B cell (primary cell): ENCODE measurements around the gene ELP2. TPM values are rescaled to one million over a fixed set of nuclear protein-coding genes. Genes with fewer than 3 reads are reported as not detected.
"Not testable (repeated sequence)": the region's sequence is repeated elsewhere in the genome, so short reads cannot be mapped to it uniquely, and the experiment has no call there.

Experiments
- ATAC-seq: fragments of 200-7000 bp; cut with Tn5 transposase; one replicate; pipeline ENCODE4 v1.10.0; 2021; ENCODE audit warnings: low read depth, mild to moderate bottlenecking, moderate number of reproducible peaks, moderate library complexity
- CTCF ChIA-PET: fragments of 350-600 bp; sonication (Branson Sonifier 250); formaldehyde crosslinking; loops from one replicate; lab custom pipeline; 2021; ENCODE audit warnings: antibody characterized with exemption, inconsistent platforms; lab: Charles Lee
- POLR2A ChIA-PET: fragments of 350-600 bp; sonication (Branson Sonifier 250); formaldehyde crosslinking; loops from one replicate; lab custom pipeline; 2021; ENCODE audit warnings: antibody characterized with exemption; lab: Charles Lee
- DNase-seq: peaks from one replicate; pipeline ENCODE4 v3.0.0; 2013
- H2AFZ ChIP-seq: 2 replicates; pipeline ENCODE4 v1.6.1; 2012; ENCODE audit warnings: mild to moderate bottlenecking, low read depth, low read length; ENCODE audit not compliant: insufficient read depth, poor library complexity, severe bottlenecking
- H3K27ac ChIP-seq, 2 donors: 1 replicate in 1 of 2; 2 replicates in 1 of 2; pipeline ENCODE4 v1.5.1; 2012 to 2013; ENCODE audit warnings: low read length in 2 of 2, mild to moderate bottlenecking in 2 of 2, moderate library complexity in 1 of 2
- H3K27me3 ChIP-seq, 4 experiments: fragments of 200-600 bp in 1 of 4; sonication (generic) in 1 of 4; replicated peaks in 1 of 4; 1 replicate in 2 of 4; 2 replicates in 2 of 4; pipeline versions ENCODE4 v1.6.1 to v1.7.0; 2013 to 2016; ENCODE audit warnings: low read length in 3 of 4, mild to moderate bottlenecking in 2 of 4, mixed read lengths in 1 of 4, moderate library complexity in 1 of 4; ENCODE audit not compliant: insufficient read depth in 4 of 4, control insufficient read depth in 3 of 4; ENCODE audit errors: control extremely low read depth in 1 of 4
- H3K36me3 ChIP-seq, 2 experiments: replicated peaks in 1 of 2; 1 replicate in 1 of 2; 2 replicates in 1 of 2; pipeline versions ENCODE4 v1.6.1 to v1.7.1; 2013; ENCODE audit warnings: low read length in 1 of 2; ENCODE audit not compliant: insufficient read depth in 2 of 2, control insufficient read depth in 1 of 2; ENCODE audit errors: control extremely low read depth in 1 of 2, extremely low read depth in 1 of 2
- H3K4me1 ChIP-seq, 2 donors: fragments of 200-600 bp in 1 of 2; sonication (generic) in 1 of 2; 1 replicate in 1 of 2; 2 replicates in 1 of 2; pipeline versions ENCODE4 v1.5.1 to v1.6.1; 2013 to 2017; ENCODE audit warnings: low read length in 2 of 2; ENCODE audit not compliant: control insufficient read depth in 2 of 2, insufficient read depth in 2 of 2
- H3K4me2 ChIP-seq: replicated peaks from 2 replicates; pipeline ENCODE3; 2012; ENCODE audit warnings: mild to moderate bottlenecking, low read depth, low read length; ENCODE audit not compliant: poor library complexity, severe bottlenecking
- H3K4me3 ChIP-seq, 5 experiments: fragments of 200-600 bp in 1 of 5; sonication (generic) in 1 of 5; 1 replicate in 3 of 5; 2 replicates in 2 of 5; pipeline versions ENCODE4 v1.5.1 to v1.7.0; 2011 to 2016; ENCODE audit warnings: low read length in 4 of 5, mild to moderate bottlenecking in 4 of 5, low read depth in 2 of 5, control low read depth in 1 of 5, moderate library complexity in 1 of 5; ENCODE audit not compliant: insufficient read depth in 1 of 5; ENCODE audit errors: control extremely low read depth in 1 of 5, extremely low read depth in 1 of 5
- H3K79me2 ChIP-seq: fragments of 200-600 bp; sonication (generic); one replicate; pipeline ENCODE4 v1.6.0; 2016; ENCODE audit warnings: low read length; ENCODE audit not compliant: control insufficient read depth, insufficient read depth
- H3K9ac ChIP-seq: fragments of 200-600 bp; sonication (generic); 2 replicates; pipeline ENCODE4 v1.6.1; 2017; ENCODE audit warnings: mild to moderate bottlenecking, low read length, moderate library complexity
- H3K9me3 ChIP-seq, 3 donors: one replicate each; pipeline versions ENCODE4 v1.6.1 to v1.7.1; 2013; ENCODE audit warnings: low read length in 2 of 3; ENCODE audit not compliant: control insufficient read depth in 2 of 3, insufficient read depth in 1 of 3; ENCODE audit errors: control extremely low read depth in 1 of 3
- H4K20me1 ChIP-seq: 2 replicates; pipeline ENCODE4 v1.6.0; 2012; ENCODE audit warnings: mild to moderate bottlenecking, low read length; ENCODE audit not compliant: insufficient read depth, control insufficient read depth, poor library complexity, severe bottlenecking
- H3K27ac Mint-ChIP-seq: one replicate; pipeline ENCODE4 v1.8.0; 2021; ENCODE audit warnings: mixed read lengths
- H3K27me3 Mint-ChIP-seq: one replicate; pipeline ENCODE4 v1.8.0; 2021; ENCODE audit warnings: mixed read lengths
- H3K4me1 Mint-ChIP-seq: one replicate; pipeline ENCODE4 v1.8.0; 2021; ENCODE audit warnings: mixed read lengths
- H3K4me3 Mint-ChIP-seq: one replicate; pipeline ENCODE4 v1.8.0; 2021; ENCODE audit warnings: mixed read lengths
- H3K9me3 Mint-ChIP-seq: one replicate; pipeline ENCODE4 v1.8.0; 2022; ENCODE audit warnings: mixed read lengths; ENCODE audit not compliant: insufficient read depth
- EZH2 ChIP-seq: IDR thresholded peaks from 2 replicates; pipeline ENCODE4 v1.6.1; 2012; ENCODE audit warnings: borderline replicate concordance, low read depth, mild to moderate bottlenecking, moderate library complexity, low read length; ENCODE audit not compliant: insufficient read depth, poor library complexity, severe bottlenecking
- WGBS: methylation state at CpG from one replicate; pipeline ENCODE4 v1.1.5; 2013; ENCODE audit warnings: missing lambda C conversion rate; ENCODE audit not compliant: insufficient coverage; 5-methylcytosine and 5-hydroxymethylcytosine counted together
- intact Hi-C: fragments of 100-400 bp; cut with micrococcal nuclease; formaldehyde crosslinking; loops from one replicate; pipeline ENCODE4 v1.10.0; 2022
- polyA plus RNA-seq: library from polyadenylated mRNA; depleted of rRNA; stranded (reverse); fragments of >200 nt; gene quantifications from 2 replicates; pipeline ENCODE4 v1.2.3, GENCODE V29; 2012
- total RNA-seq, 2 donors: library from RNA; stranded (reverse); fragments of 120-200 nt in 1 of 2; gene quantifications; 1 replicate in 1 of 2; 2 replicates in 1 of 2; pipeline versions ENCODE4 v1.2.3 to v1.2.4, GENCODE V29; 2013 to 2022
- TF ChIP-seq, protein P1 (sequence below): fragments of 200-600 bp; IDR thresholded peaks from one replicate; pipeline ENCODE4 v1.8.0; 2022; ENCODE audit warnings: antibody characterized with exemption, mild to moderate bottlenecking

Gene ELP2
- total and polyA plus RNA-seq, 2 donors (not counting 1 experiment from before 2014, with no cell fraction given) = 45.7 to 137 TPM

GRCh38 chr18:36207303-36207702, 77.6 kb downstream of the ELP2 start:
- Histone ChIP-seq H3K79me2 (no peaks in the 10 kb centered on the region), H3K4me1 (no peaks in the 10 kb centered on the region), H3K4me2 (no peak overlapping the region), H4K20me1 (no peaks in the 10 kb centered on the region), H3K36me3 (no peaks in the 10 kb centered on the region), H3K27me3 (no peaks in the 10 kb centered on the region), H3K9me3 (peaks cover 0 to 1% (median 0%) of the 10 kb centered on the region in 3 donors), H3K27ac (no peak overlapping the region), H3K9ac (no peak overlapping the region), H2AFZ (no peak overlapping the region), H3K4me3 (no peak overlapping the region)
- peaks cover 5% of the 10 kb centered on the region for H3K4me1 Mint-ChIP-seq
- peaks cover 8% of the 10 kb centered on the region for H3K27me3 Mint-ChIP-seq
- no peaks in the 10 kb centered on the region for H3K9me3 Mint-ChIP-seq
- CTCF ChIA-PET = no interaction called here
- intact Hi-C loops = no loop called here
- H3K27ac Mint-ChIP-seq = no peak overlapping the region
- WGBS = no CpG with 5 or more reads among the region's 1 CpG
- TF ChIP-seq, protein P1, sequence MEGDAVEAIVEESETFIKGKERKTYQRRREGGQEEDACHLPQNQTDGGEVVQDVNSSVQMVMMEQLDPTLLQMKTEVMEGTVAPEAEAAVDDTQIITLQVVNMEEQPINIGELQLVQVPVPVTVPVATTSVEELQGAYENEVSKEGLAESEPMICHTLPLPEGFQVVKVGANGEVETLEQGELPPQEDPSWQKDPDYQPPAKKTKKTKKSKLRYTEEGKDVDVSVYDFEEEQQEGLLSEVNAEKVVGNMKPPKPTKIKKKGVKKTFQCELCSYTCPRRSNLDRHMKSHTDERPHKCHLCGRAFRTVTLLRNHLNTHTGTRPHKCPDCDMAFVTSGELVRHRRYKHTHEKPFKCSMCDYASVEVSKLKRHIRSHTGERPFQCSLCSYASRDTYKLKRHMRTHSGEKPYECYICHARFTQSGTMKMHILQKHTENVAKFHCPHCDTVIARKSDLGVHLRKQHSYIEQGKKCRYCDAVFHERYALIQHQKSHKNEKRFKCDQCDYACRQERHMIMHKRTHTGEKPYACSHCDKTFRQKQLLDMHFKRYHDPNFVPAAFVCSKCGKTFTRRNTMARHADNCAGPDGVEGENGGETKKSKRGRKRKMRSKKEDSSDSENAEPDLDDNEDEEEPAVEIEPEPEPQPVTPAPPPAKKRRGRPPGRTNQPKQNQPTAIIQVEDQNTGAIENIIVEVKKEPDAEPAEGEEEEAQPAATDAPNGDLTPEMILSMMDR = no peak
- TF ChIP-seq EZH2 = no peak
- DNase-seq (no peak), ATAC-seq (no peak)
- H3K4me3 Mint-ChIP-seq = no peak overlapping the region
- POLR2A ChIA-PET = no interaction called here

DNA sequence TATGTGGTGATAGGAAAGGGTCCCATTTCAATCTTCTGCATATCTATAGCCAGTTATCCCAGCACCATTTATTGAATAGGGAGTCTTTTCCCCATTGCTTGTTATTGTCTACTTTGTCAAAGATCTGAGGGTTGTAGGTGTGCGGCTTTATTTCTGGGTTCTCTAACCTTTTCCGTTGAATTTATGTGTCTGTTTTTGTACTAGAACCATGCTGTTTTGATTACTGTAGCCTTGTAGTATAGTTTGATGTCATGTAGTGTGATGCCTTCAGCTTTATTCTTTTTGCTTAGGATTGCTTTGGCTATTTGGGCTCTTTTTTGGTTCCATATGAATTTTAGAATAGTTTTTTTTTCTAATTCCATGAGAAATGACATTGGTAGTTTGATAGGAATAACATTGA, 78.3 kb downstream of the ELP2 start:
- H3K9me3 ChIP-seq, H3K36me3 ChIP-seq, DNase-seq, H3K27ac Mint-ChIP-seq, H3K9ac ChIP-seq, ATAC-seq, H3K4me2 ChIP-seq, H2AFZ ChIP-seq, H3K27ac ChIP-seq, H3K4me1 Mint-ChIP-seq, H3K9me3 Mint-ChIP-seq, H3K27me3 Mint-ChIP-seq, H3K79me2 ChIP-seq, H3K4me3 ChIP-seq, CTCF ChIA-PET, H3K27me3 ChIP-seq, H3K4me3 Mint-ChIP-seq, POLR2A ChIA-PET, intact Hi-C loops, H4K20me1 ChIP-seq, H3K4me1 ChIP-seq: not testable (repeated sequence)
- WGBS = 100% methylated on average over 1 of the region's 2 CpGs
